Liver (tissue), 9 donors: ENCODE data around the gene RAB23. TPM values are rescaled to one million over a fixed set of nuclear protein-coding genes. Genes with fewer than 3 reads are reported as not detected.

ENCODE experiments used
- DNase-seq: peaks from one replicate; pipeline ENCODE4 v3.0.0-alpha.2; 2017; ENCODE audit warnings: low spot score
- H3K27ac ChIP-seq, 2 donors: one replicate each; pipeline ENCODE4 v1.7.0; 2013; ENCODE audit warnings: inconsistent platforms in 2 of 2, low read length in 2 of 2, control low read depth in 1 of 2, low read depth in 1 of 2, mild to moderate bottlenecking in 1 of 2
- H3K27me3 ChIP-seq, 4 donors: one replicate each; pipeline versions ENCODE4 v1.6.1 to v1.7.0; 2013; ENCODE audit warnings: low read length in 3 of 4, inconsistent platforms in 1 of 4, mild to moderate bottlenecking in 1 of 4, moderate library complexity in 1 of 4; ENCODE audit not compliant: control insufficient read depth in 4 of 4, insufficient read depth in 4 of 4
- H3K36me3 ChIP-seq, 4 donors: one replicate each; pipeline versions ENCODE4 v1.6.1 to v1.7.0; 2013; ENCODE audit warnings: low read length in 3 of 4, mild to moderate bottlenecking in 3 of 4, low read depth in 1 of 4, moderate library complexity in 1 of 4; ENCODE audit not compliant: control insufficient read depth in 4 of 4, insufficient read depth in 3 of 4
- H3K4me1 ChIP-seq, 4 donors: one replicate each; pipeline versions ENCODE4 v1.6.1 to v1.7.0; 2013; ENCODE audit warnings: low read length in 3 of 4, mild to moderate bottlenecking in 3 of 4, moderate library complexity in 1 of 4; ENCODE audit not compliant: control insufficient read depth in 4 of 4, insufficient read depth in 4 of 4
- H3K4me3 ChIP-seq, 3 donors: one replicate each; pipeline versions ENCODE4 v1.6.1 to v1.7.0; 2013; ENCODE audit warnings: low read length in 3 of 3, control low read depth in 1 of 3, low read depth in 1 of 3, mild to moderate bottlenecking in 1 of 3
- H3K9ac ChIP-seq, 2 donors: one replicate each; pipeline ENCODE4 v1.7.0; 2013; ENCODE audit warnings: low read length in 2 of 2, mild to moderate bottlenecking in 2 of 2, moderate library complexity in 2 of 2, control low read depth in 1 of 2, low read depth in 1 of 2
- H3K9me3 ChIP-seq, 4 donors: one replicate each; pipeline versions ENCODE4 v1.6.1 to v1.7.0; 2013; ENCODE audit warnings: low read length in 3 of 4; ENCODE audit not compliant: control insufficient read depth in 4 of 4
- EGR1 ChIP-seq, 2 donors: IDR thresholded peaks; 2 replicates each; pipeline ENCODE4 v1.6.1; 2016 to 2018; ENCODE audit warnings: antibody characterized with exemption in 2 of 2, low read depth in 2 of 2
- FOXA1 ChIP-seq: IDR thresholded peaks from 2 replicates; pipeline ENCODE4 v1.6.1; 2016; ENCODE audit warnings: antibody characterized with exemption
- FOXA2 ChIP-seq: IDR thresholded peaks from 2 replicates; pipeline ENCODE4 v1.6.1; 2016; ENCODE audit warnings: antibody characterized with exemption
- GABPA ChIP-seq, 2 donors: IDR thresholded peaks in 1 of 2; conservative IDR thresholded peaks in 1 of 2; 2 replicates each; pipeline ENCODE4 v1.6.1; 2016; ENCODE audit warnings: antibody characterized with exemption in 2 of 2, mild to moderate bottlenecking in 1 of 2, moderate library complexity in 1 of 2
- HNF4A ChIP-seq, 2 donors: conservative IDR thresholded peaks; 2 replicates each; pipeline ENCODE4 v1.6.1; 2016; ENCODE audit warnings: antibody characterized with exemption in 2 of 2, mild to moderate bottlenecking in 2 of 2
- HNF4G ChIP-seq: IDR thresholded peaks from 2 replicates; pipeline ENCODE4 v1.6.1; 2016; ENCODE audit warnings: antibody characterized with exemption
- JUND ChIP-seq, 2 donors: IDR thresholded peaks; 2 replicates each; pipeline ENCODE4 v1.6.1; 2016; ENCODE audit warnings: antibody characterized with exemption in 2 of 2
- NR2F2 ChIP-seq: IDR thresholded peaks from 2 replicates; pipeline ENCODE4 v1.6.1; 2016; ENCODE audit warnings: antibody characterized with exemption
- RAD21 ChIP-seq, 2 donors: IDR thresholded peaks; 2 replicates each; pipeline ENCODE4 v1.6.1; 2016; ENCODE audit warnings: antibody characterized with exemption in 2 of 2, mild to moderate bottlenecking in 2 of 2
- RXRA ChIP-seq, 2 donors: IDR thresholded peaks; 2 replicates each; pipeline ENCODE4 v1.6.1; 2017 to 2018; ENCODE audit warnings: antibody characterized with exemption in 2 of 2, mild to moderate bottlenecking in 1 of 2
- SP1 ChIP-seq: IDR thresholded peaks from 2 replicates; pipeline ENCODE4 v1.6.1; 2018; ENCODE audit warnings: antibody characterized with exemption, mild to moderate bottlenecking
- TAF1 ChIP-seq: conservative IDR thresholded peaks from 2 replicates; pipeline ENCODE4 v1.6.1; 2016; ENCODE audit warnings: antibody characterized with exemption, mild to moderate bottlenecking
- YY1 ChIP-seq: IDR thresholded peaks from 2 replicates; pipeline ENCODE4 v1.6.1; 2016; ENCODE audit warnings: antibody characterized with exemption, mild to moderate bottlenecking
- WGBS: extraction: QIAGEN DNeasy Blood & Tissue Kit; methylation state at CpG from one replicate; pipeline ENCODE4 v1.1.7; 2013; 5-methylcytosine and 5-hydroxymethylcytosine counted together
- polyA plus RNA-seq, 2 donors: library from polyadenylated mRNA; stranded (reverse) in 1 of 2; unstranded in 1 of 2; fragments of 200-250 nt in 1 of 2; fragments of >200 nt in 1 of 2; fragmentation: Nextera tagmentation in 1 of 2; extraction: Ambion mirVana in 1 of 2; gene quantifications; one replicate each; pipeline versions ENCODE4 v1.2.1 to v1.2.3, GENCODE V29; 2013 to 2015
- total RNA-seq, 2 donors: library from RNA; depleted of rRNA; stranded (reverse); fragments of >200 nt; gene quantifications; one replicate each; pipeline ENCODE4 v1.2.3, GENCODE V29; 2014
- TF ChIP-seq, protein P1 (sequence below): IDR thresholded peaks from 2 replicates; pipeline ENCODE4 v1.6.1; 2016; ENCODE audit warnings: antibody characterized with exemption, mild to moderate bottlenecking
- TF ChIP-seq, protein P2 (sequence below): IDR thresholded peaks from 2 replicates; pipeline ENCODE4 v1.6.1; 2016; ENCODE audit warnings: antibody characterized with exemption
- TF ChIP-seq, protein P3 (sequence below): IDR thresholded peaks from 2 replicates; pipeline ENCODE4 v1.6.1; 2016; ENCODE audit warnings: antibody characterized with exemption
- TF ChIP-seq, protein P4 (sequence below): IDR thresholded peaks from 2 replicates; pipeline ENCODE4 v1.6.1; 2016; ENCODE audit warnings: antibody characterized with exemption
- TF ChIP-seq, protein P5 (sequence below): fragments of 150-350 bp; IDR thresholded peaks from 2 replicates; pipeline ENCODE4 v1.5.1; 2017; ENCODE audit warnings: improper control_type of control experiment, low read depth, low read length; ENCODE audit not compliant: missing input control
- donor health status: healthy.
- donor health status: healthy.
- donor health status: healthy.
- donor health status: healthy.
- donor health status: healthy.

Gene RAB23
- total and polyA plus RNA-seq, 4 donors, result 0.60 to 4.3 (median 2.4) TPM

DNA sequence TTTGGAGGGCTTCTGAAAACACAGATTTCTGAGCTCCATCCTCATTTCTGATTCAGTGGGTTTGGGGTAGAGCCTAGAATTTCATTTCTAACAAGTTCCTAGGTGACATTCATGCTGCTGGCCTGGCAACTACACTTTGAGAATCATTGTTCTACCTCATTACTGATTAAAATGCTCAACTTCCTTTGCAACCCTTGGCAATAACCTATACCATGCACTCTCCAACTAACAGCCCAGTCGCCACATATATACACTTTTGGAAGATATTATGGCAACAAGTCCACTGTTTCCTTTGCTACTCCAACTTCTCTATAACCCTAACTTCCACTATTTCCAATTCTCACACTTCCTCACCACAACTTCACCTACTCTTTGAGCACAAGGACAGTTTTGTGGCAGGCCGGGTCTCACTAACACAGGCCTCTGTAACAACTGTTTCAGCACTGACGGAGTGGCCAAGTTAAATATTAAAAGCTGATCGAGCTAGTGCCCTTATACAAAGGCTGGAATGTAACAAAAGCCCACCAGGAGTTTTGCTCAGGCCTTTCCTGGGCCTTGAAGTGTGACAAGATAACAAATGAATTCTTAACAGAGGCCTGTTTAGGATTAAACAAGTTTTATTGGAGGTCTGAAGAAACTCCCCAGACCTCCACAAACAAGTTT lies 32.1 kb upstream of the RAB23 start:
- 62% methylated on average over 4 of the region's 4 CpGs for WGBS
- H3K27ac ChIP-seq, result no peak overlapping the region

DNA sequence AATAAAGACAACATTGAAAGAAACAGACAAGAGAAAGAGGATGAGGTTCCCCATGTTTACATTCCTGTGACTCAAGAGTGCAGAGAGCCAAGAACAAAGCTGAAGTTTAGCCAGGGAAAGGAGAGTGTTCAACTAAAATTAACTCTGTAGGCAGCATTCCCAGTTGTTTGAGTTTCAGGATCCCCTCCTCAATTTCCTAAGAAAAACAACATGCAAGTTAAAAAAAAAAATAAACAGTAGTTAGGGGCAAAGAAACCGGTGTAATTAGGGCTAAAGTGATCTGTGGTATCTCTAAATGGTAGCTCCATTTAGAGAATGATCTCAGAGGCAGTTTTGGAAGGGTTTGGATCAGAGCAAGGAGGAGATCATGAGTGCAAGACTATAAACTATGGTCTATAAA lies 30.9 kb upstream of the RAB23 start:
- Histone ChIP-seq H3K4me1 (no peaks in the 10 kb centered on the region), H3K4me3 (no peak overlapping the region), H3K9me3 (no peaks in the 10 kb centered on the region), H3K27ac (no peak overlapping the region), H3K36me3 (no peaks in the 10 kb centered on the region), H3K27me3 (no peaks in the 10 kb centered on the region), H3K9ac (no peak overlapping the region)
- TF ChIP-seq YY1 (no peak), SP1 (no peak), NR2F2 (no peak), JUND (IDR thresholded peaks at IDR 0.05) (no peak), TAF1 (no peak), HNF4A (conservative IDR thresholded peaks at IDR 0.05) (no peak), GABPA (IDR thresholded peaks at IDR 0.05 in 1 of 2, conservative IDR thresholded peaks at IDR 0.05 in 1 of 2) (no peak), EGR1 (IDR thresholded peaks at IDR 0.05; ENCODE audit: low read depth in 2 of 2) (no peak), RAD21 (IDR thresholded peaks at IDR 0.05) (no peak), HNF4G (no peak), FOXA2 (no peak), RXRA (IDR thresholded peaks at IDR 0.05) (no peak), FOXA1 (no peak)
- TF ChIP-seq, protein P1, sequence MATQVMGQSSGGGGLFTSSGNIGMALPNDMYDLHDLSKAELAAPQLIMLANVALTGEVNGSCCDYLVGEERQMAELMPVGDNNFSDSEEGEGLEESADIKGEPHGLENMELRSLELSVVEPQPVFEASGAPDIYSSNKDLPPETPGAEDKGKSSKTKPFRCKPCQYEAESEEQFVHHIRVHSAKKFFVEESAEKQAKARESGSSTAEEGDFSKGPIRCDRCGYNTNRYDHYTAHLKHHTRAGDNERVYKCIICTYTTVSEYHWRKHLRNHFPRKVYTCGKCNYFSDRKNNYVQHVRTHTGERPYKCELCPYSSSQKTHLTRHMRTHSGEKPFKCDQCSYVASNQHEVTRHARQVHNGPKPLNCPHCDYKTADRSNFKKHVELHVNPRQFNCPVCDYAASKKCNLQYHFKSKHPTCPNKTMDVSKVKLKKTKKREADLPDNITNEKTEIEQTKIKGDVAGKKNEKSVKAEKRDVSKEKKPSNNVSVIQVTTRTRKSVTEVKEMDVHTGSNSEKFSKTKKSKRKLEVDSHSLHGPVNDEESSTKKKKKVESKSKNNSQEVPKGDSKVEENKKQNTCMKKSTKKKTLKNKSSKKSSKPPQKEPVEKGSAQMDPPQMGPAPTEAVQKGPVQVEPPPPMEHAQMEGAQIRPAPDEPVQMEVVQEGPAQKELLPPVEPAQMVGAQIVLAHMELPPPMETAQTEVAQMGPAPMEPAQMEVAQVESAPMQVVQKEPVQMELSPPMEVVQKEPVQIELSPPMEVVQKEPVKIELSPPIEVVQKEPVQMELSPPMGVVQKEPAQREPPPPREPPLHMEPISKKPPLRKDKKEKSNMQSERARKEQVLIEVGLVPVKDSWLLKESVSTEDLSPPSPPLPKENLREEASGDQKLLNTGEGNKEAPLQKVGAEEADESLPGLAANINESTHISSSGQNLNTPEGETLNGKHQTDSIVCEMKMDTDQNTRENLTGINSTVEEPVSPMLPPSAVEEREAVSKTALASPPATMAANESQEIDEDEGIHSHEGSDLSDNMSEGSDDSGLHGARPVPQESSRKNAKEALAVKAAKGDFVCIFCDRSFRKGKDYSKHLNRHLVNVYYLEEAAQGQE, result no peak
- TF ChIP-seq, protein P2, sequence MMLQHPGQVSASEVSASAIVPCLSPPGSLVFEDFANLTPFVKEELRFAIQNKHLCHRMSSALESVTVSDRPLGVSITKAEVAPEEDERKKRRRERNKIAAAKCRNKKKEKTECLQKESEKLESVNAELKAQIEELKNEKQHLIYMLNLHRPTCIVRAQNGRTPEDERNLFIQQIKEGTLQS, result no peak
- TF ChIP-seq, protein P3, sequence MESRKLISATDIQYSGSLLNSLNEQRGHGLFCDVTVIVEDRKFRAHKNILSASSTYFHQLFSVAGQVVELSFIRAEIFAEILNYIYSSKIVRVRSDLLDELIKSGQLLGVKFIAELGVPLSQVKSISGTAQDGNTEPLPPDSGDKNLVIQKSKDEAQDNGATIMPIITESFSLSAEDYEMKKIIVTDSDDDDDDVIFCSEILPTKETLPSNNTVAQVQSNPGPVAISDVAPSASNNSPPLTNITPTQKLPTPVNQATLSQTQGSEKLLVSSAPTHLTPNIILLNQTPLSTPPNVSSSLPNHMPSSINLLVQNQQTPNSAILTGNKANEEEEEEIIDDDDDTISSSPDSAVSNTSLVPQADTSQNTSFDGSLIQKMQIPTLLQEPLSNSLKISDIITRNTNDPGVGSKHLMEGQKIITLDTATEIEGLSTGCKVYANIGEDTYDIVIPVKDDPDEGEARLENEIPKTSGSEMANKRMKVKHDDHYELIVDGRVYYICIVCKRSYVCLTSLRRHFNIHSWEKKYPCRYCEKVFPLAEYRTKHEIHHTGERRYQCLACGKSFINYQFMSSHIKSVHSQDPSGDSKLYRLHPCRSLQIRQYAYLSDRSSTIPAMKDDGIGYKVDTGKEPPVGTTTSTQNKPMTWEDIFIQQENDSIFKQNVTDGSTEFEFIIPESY, result no peak
- TF ChIP-seq, protein P4, sequence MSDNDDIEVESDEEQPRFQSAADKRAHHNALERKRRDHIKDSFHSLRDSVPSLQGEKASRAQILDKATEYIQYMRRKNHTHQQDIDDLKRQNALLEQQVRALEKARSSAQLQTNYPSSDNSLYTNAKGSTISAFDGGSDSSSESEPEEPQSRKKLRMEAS, result no peak
- TF ChIP-seq, protein P5, sequence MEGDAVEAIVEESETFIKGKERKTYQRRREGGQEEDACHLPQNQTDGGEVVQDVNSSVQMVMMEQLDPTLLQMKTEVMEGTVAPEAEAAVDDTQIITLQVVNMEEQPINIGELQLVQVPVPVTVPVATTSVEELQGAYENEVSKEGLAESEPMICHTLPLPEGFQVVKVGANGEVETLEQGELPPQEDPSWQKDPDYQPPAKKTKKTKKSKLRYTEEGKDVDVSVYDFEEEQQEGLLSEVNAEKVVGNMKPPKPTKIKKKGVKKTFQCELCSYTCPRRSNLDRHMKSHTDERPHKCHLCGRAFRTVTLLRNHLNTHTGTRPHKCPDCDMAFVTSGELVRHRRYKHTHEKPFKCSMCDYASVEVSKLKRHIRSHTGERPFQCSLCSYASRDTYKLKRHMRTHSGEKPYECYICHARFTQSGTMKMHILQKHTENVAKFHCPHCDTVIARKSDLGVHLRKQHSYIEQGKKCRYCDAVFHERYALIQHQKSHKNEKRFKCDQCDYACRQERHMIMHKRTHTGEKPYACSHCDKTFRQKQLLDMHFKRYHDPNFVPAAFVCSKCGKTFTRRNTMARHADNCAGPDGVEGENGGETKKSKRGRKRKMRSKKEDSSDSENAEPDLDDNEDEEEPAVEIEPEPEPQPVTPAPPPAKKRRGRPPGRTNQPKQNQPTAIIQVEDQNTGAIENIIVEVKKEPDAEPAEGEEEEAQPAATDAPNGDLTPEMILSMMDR, result no peak
- no peak for DNase-seq
- WGBS, result 48% methylated on average over 1 of the region's 1 CpG

More for the DNA sequence above, 32.1 kb upstream of the RAB23 start:
- no peak for TF ChIP-seq FOXA1
- TF ChIP-seq HNF4A (conservative IDR thresholded peaks at IDR 0.05), result no peak
- Histone ChIP-seq H3K4me1 (no peaks in the 10 kb centered on the region), H3K9me3 (no peaks in the 10 kb centered on the region), H3K4me3 (no peak overlapping the region), H3K9ac (no peak overlapping the region), H3K36me3 (no peaks in the 10 kb centered on the region), H3K27me3 (no peaks in the 10 kb centered on the region)
- no peak for DNase-seq
